ENCODE results near the gene CNNM3. TPM values are rescaled to one million over a fixed set of nuclear protein-coding genes. Genes with fewer than 3 reads are reported as not detected.

CNNM3 gene
- total RNA-seq, 1 donor from 2014 or later: 16.5 TPM

GRCh38 chr2:96868555-96869280 lies 52.6 kb downstream of the CNNM3 start:
- no peak for DNase-seq (ENCODE audit: extremely low spot score in 2 of 2)
- H3K4me1 ChIP-seq: peaks cover 56% of the 10 kb centered on the region
- intact Hi-C loops (cut with DNase I): loop anchor here (2.0 kb wide), 1 partner anchor 38 kb away; no protein-coding TSS in a partner anchor
- H3K27ac ChIP-seq: peak overlapping the region; percentile 98
- H3K9me3 ChIP-seq: no peaks in the 10 kb centered on the region
- TF ChIP-seq POLR2AphosphoS5 (IDR thresholded peaks at IDR 0.05; ENCODE audit: insufficient read depth in 1 of 2, low read depth in 1 of 2) (peak in 1 of 2 donors; percentile 66), CTCF (IDR thresholded peaks at IDR 0.05) (peak in 2 of 3 experiments; percentile 11 to 45), POLR2A (IDR thresholded peaks at IDR 0.05) (peak in 1 of 2 donors; percentile 12)
- peaks cover 0 to 27% of the 10 kb centered on the region in 2 donors for H3K36me3 ChIP-seq
- H3K27me3 ChIP-seq: no peaks in the 10 kb centered on the region
- peak overlapping the region; percentile 78 to 100 for H3K4me3 ChIP-seq

GRCh38 chr2:96869281-96869821 lies 53.3 kb downstream of the CNNM3 start:
- no peaks in the 10 kb centered on the region for H3K9me3 ChIP-seq
- H3K36me3 ChIP-seq: peaks cover 0 to 21% of the 10 kb centered on the region in 2 donors
- peak overlapping the region; percentile 98 for H3K27ac ChIP-seq
- TF ChIP-seq CTCF (IDR thresholded peaks at IDR 0.05): peak in 1 of 3 experiments; percentile 0
- TF ChIP-seq POLR2AphosphoS5 (IDR thresholded peaks at IDR 0.05; ENCODE audit: insufficient read depth in 1 of 2, low read depth in 1 of 2): no peak
- TF ChIP-seq POLR2A (IDR thresholded peaks at IDR 0.05): no peak
- H3K27me3 ChIP-seq: no peaks in the 10 kb centered on the region
- DNase-seq (ENCODE audit: extremely low spot score in 2 of 2): no peak
- intact Hi-C loops (cut with DNase I): loop anchor here (2.0 kb wide), 1 partner anchor 37 kb away; no protein-coding TSS in a partner anchor
- H3K4me1 ChIP-seq: peaks cover 63% of the 10 kb centered on the region
- H3K4me3 ChIP-seq: peak overlapping the region; percentile 78 to 100

- Histone ChIP-seq H3K4me3 (peak within 1 kb of the TSS; percentile 78 to 100), H3K9me3 (no peaks in the 10 kb centered on the region), H3K27ac (peak within 1 kb of the TSS; percentile 98), H3K27me3 (no peaks in the 10 kb centered on the region), H3K36me3 (peaks cover 0 to 14% of the 10 kb centered on the region in 2 donors), H3K4me1 (peaks cover 69% of the 10 kb centered on the region)
- peak in 1 of 2 donors; percentile 64 for TF ChIP-seq POLR2AphosphoS5 (IDR thresholded peaks at IDR 0.05; ENCODE audit: insufficient read depth in 1 of 2, low read depth in 1 of 2)
- TF ChIP-seq POLR2A (IDR thresholded peaks at IDR 0.05): peak in 1 of 2 donors; percentile 93
- no peak for TF ChIP-seq CTCF (IDR thresholded peaks at IDR 0.05)
- intact Hi-C loops (cut with DNase I): loop anchor here (2.0 kb wide), 1 partner anchor 37 kb away; no protein-coding TSS in a partner anchor
- no peak for DNase-seq (ENCODE audit: extremely low spot score in 2 of 2)
These were observed 54.0 kb downstream of the CNNM3 start, which contains the start of gene SEMA4C for GRCh38 chr2:96869822-96870625. Gene SEMA4C, minus strand, starts transcription at chr2:96870080. Its CDS starts 2,194 bp downstream, at chr2:96867886.

DNA sequence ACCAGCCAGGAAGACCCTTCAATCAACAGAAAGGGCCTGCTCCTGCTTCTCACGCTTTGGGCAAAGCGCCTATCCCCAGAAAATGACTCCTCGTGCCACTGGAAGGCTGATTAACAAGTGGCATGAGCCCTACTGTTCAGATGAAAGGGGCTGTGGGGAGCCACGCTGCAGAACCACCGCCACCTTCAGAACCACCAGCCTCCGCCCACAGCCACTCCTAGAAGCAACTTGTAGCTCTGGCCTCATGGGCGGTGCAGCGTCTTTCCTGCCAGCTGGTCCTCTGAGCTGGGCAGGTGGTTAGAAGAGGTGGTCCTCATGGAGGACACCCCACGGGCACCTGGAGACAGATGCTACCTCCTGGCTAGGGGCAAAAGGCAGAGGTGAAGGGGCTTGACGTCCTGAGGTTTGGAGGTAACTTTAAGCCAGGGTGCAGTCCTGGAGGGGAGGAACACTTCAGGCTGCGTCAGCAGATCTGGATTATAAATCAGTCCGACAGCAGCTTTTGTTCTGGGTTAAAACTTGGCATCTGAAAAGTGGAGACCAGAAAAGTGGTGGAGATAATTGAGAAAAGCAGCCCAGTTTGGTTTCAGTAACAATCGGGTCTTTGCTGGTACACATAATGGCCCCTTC lies 54.7 kb downstream of the CNNM3 start:
- H3K27ac ChIP-seq: peak overlapping the region; percentile 98

More for the DNA sequence above, 54.7 kb downstream of the CNNM3 start:
- Histone ChIP-seq H3K4me3 (peak overlapping the region; percentile 78 to 100), H3K36me3 (peaks cover 0 to 7% of the 10 kb centered on the region in 2 donors), H3K9me3 (no peaks in the 10 kb centered on the region), H3K27me3 (no peaks in the 10 kb centered on the region), H3K4me1 (peaks cover 66% of the 10 kb centered on the region)
- TF ChIP-seq CTCF (IDR thresholded peaks at IDR 0.05) (no peak), POLR2A (IDR thresholded peaks at IDR 0.05) (no peak), POLR2AphosphoS5 (IDR thresholded peaks at IDR 0.05; ENCODE audit: insufficient read depth in 1 of 2, low read depth in 1 of 2) (peak; percentile 23 to 60)
- DNase-seq (ENCODE audit: extremely low spot score in 2 of 2): no peak
- intact Hi-C loops (cut with DNase I): no loop called here
